HG03066 (cell line): Measurements from ENCODE around the gene SASS6.

Source experiments
- ATAC-seq: cut with Tn5 transposase; IDR thresholded peaks from one replicate; pipeline ENCODE4 v1.9.1; 2021; ENCODE audit warnings: low read depth; ENCODE audit not compliant: unreplicated experiment

SASS6 gene

GRCh38 chr1:100115524-100115923 is 17.2 kb downstream of the SASS6 start:
- no peak for ATAC-seq

GRCh38 chr1:100109554-100110066 is 23.1 kb downstream of the SASS6 start:
- no peak for ATAC-seq

GRCh38 chr1:100107696-100108095 is 25.0 kb downstream of the SASS6 start:
- no peak for ATAC-seq

GRCh38 chr1:100101564-100101963 is 31.2 kb downstream of the SASS6 start:
- no peak for ATAC-seq

GRCh38 chr1:100100202-100100601 is 32.5 kb downstream of the SASS6 start:
- ATAC-seq, result no peak

GRCh38 chr1:100090471-100090870 is 42.3 kb downstream of the SASS6 start:
- ATAC-seq, result no peak

- ATAC-seq, result no peak
These were observed 43.6 kb downstream of the SASS6 start for GRCh38 chr1:100089082-100089481.

- no peak for ATAC-seq
These were observed 45.3 kb downstream of the SASS6 start for GRCh38 chr1:100087396-100087795.

GRCh38 chr1:100080331-100080730 is 52.4 kb downstream of the SASS6 start:
- no peak for ATAC-seq

- ATAC-seq, result peak; percentile 53
These were observed 55.2 kb downstream of the SASS6 start for GRCh38 chr1:100077531-100077930.

- ATAC-seq, result peak; percentile 63
These were observed 56.0 kb downstream of the SASS6 start for GRCh38 chr1:100076744-100077143.

GRCh38 chr1:100076319-100076718 is 56.4 kb downstream of the SASS6 start:
- no peak for ATAC-seq

GRCh38 chr1:100075773-100076172 is 57.0 kb downstream of the SASS6 start:
- peak; percentile 48 for ATAC-seq

GRCh38 chr1:100074604-100075395 is 57.9 kb downstream of the SASS6 start:
- no peak for ATAC-seq

- ATAC-seq, result no peak
These were observed 59.2 kb downstream of the SASS6 start for GRCh38 chr1:100073531-100073930.

GRCh38 chr1:100070201-100070939 is 62.4 kb downstream of the SASS6 start:
- ATAC-seq, result no peak

- no peak for ATAC-seq
These were observed 66.8 kb downstream of the SASS6 start for GRCh38 chr1:100065969-100066227.

- no peak for ATAC-seq
These were observed 67.4 kb downstream of the SASS6 start for GRCh38 chr1:100065183-100065968.

- ATAC-seq, result no peak
These were observed 71.0 kb downstream of the SASS6 start for GRCh38 chr1:100061681-100062080.

- no peak for ATAC-seq
These were observed 79.0 kb downstream of the SASS6 start for GRCh38 chr1:100053727-100054126.

- ATAC-seq, result no peak
These were observed 79.6 kb downstream of the SASS6 start for GRCh38 chr1:100053119-100053518.
